IMR-90 (cell line): ENCODE results near the gene SCFD2. TPM values are rescaled to one million over a fixed set of nuclear protein-coding genes. Genes with fewer than 3 reads are reported as not detected.

Source experiments
- ATAC-seq: fragments of 200-7000 bp; cut with Tn5 transposase; 2 replicates; pipeline ENCODE4 v1.9.1; 2020; ENCODE audit warnings: low read depth, mild to moderate bottlenecking, moderate library complexity
- BruUV-seq: library from RNA; stranded (reverse); fragments of 400-500 nt; replicated peaks from 2 replicates; lab custom pipeline; 2021; lab: Mats Ljungman, UMichigan
- CTCF ChIA-PET: fragments of 300-600 bp; formaldehyde crosslinking; extraction: SDS; loops from one replicate; lab custom pipeline; 2021; ENCODE audit warnings: antibody characterized with exemption; lab: Yijun Ruan, JAX
- POLR2A ChIA-PET: fragments of 300-600 bp; sonication (Branson Sonifier 250); formaldehyde crosslinking; loops from one replicate; lab custom pipeline; 2022; ENCODE audit warnings: antibody characterized with exemption; ENCODE audit not compliant: unreplicated experiment; lab: Charles Lee
- DNase-seq: peaks from one replicate; pipeline ENCODE4 v3.0.0; 2013
- H2AFZ ChIP-seq: replicated peaks from 2 replicates; pipeline ENCODE3; 2013; ENCODE audit warnings: low read length, mild to moderate bottlenecking; ENCODE audit not compliant: poor library complexity
- H2AK5ac ChIP-seq: 2 replicates; pipeline ENCODE4 v1.6.1; 2013; ENCODE audit warnings: low read depth, low read length, inconsistent platforms
- H2AK9ac ChIP-seq: replicated peaks from 2 replicates; pipeline ENCODE3; 2013; ENCODE audit warnings: mild to moderate bottlenecking, low read depth, low read length, moderate library complexity; ENCODE audit not compliant: poor library complexity
- H2BK120ac ChIP-seq: 2 replicates; pipeline ENCODE4 v1.6.1; 2013; ENCODE audit warnings: low read depth, low read length, inconsistent platforms
- H2BK15ac ChIP-seq: 3 replicates; pipeline ENCODE4 v1.6.1; 2013; ENCODE audit warnings: low read depth, low read length, inconsistent platforms
- H2BK20ac ChIP-seq: 2 replicates; pipeline ENCODE4 v1.6.1; 2013; ENCODE audit warnings: low read depth, mild to moderate bottlenecking, inconsistent platforms, low read length, moderate library complexity
- H2BK5ac ChIP-seq: 2 replicates; pipeline ENCODE4 v1.6.1; 2013; ENCODE audit warnings: mild to moderate bottlenecking, low read depth, low read length, inconsistent platforms; ENCODE audit not compliant: poor library complexity, severe bottlenecking
- H3K14ac ChIP-seq: replicated peaks from 2 replicates; pipeline ENCODE4 v1.6.1; 2013; ENCODE audit warnings: low read depth, low read length, inconsistent platforms
- H3K18ac ChIP-seq: 2 replicates; pipeline ENCODE4 v1.6.1; 2013; ENCODE audit warnings: low read depth, low read length, control low read depth
- H3K23ac ChIP-seq: 2 replicates; pipeline ENCODE4 v1.6.1; 2013; ENCODE audit warnings: low read depth, low read length, inconsistent platforms
- H3K27ac ChIP-seq: 2 replicates; pipeline ENCODE4 v1.5.1; 2013; ENCODE audit warnings: mild to moderate bottlenecking, control low read depth, low read length; ENCODE audit not compliant: insufficient read depth
- H3K27me3 ChIP-seq: 2 replicates; pipeline ENCODE4 v1.6.1; 2013; ENCODE audit warnings: low read length; ENCODE audit not compliant: control insufficient read depth, insufficient read depth
- H3K36me3 ChIP-seq: 2 replicates; pipeline ENCODE4 v1.6.1; 2013; ENCODE audit warnings: low read length, mixed read lengths; ENCODE audit not compliant: control insufficient read depth, insufficient read depth
- H3K4ac ChIP-seq: 2 replicates; pipeline ENCODE4 v1.6.1; 2013; ENCODE audit warnings: low read depth, low read length, inconsistent platforms
- H3K4me1 ChIP-seq: 2 replicates; pipeline ENCODE4 v1.6.1; 2013; ENCODE audit warnings: low read length, mixed read lengths; ENCODE audit not compliant: control insufficient read depth, insufficient read depth
- H3K4me2 ChIP-seq: 2 replicates; pipeline ENCODE4 v1.6.1; 2013; ENCODE audit warnings: low read depth, mild to moderate bottlenecking, control low read depth, low read length, moderate library complexity
- H3K4me3 ChIP-seq: 2 replicates; pipeline ENCODE4 v1.5.1; 2013; ENCODE audit warnings: low read depth, mild to moderate bottlenecking, control low read depth, low read length, moderate library complexity; ENCODE audit not compliant: insufficient read depth
- H3K56ac ChIP-seq: 2 replicates; pipeline ENCODE4 v1.6.1; 2013; ENCODE audit warnings: low read length, inconsistent platforms; ENCODE audit not compliant: insufficient read depth; ENCODE audit errors: extremely low read depth
- H3K79me1 ChIP-seq, 2 experiments: 2 replicates each; pipeline ENCODE4 v1.6.1; 2013; ENCODE audit warnings: low read length in 2 of 2, inconsistent platforms in 1 of 2, low read depth in 1 of 2
- H3K9ac ChIP-seq: 2 replicates; pipeline ENCODE4 v1.6.1; 2013; ENCODE audit warnings: low read depth, low read length, control low read depth
- H3K9me1 ChIP-seq: 2 replicates; pipeline ENCODE4 v1.6.1; 2013; ENCODE audit warnings: low read length, inconsistent platforms; ENCODE audit not compliant: insufficient read depth
- H3K9me3 ChIP-seq: 2 replicates; pipeline ENCODE4 v1.6.1; 2013; ENCODE audit warnings: low read length; ENCODE audit not compliant: control insufficient read depth, insufficient read depth
- H4K20me1 ChIP-seq: 2 replicates; pipeline ENCODE4 v1.6.1; 2013; ENCODE audit warnings: low read length, inconsistent platforms; ENCODE audit not compliant: insufficient read depth
- H4K5ac ChIP-seq: 2 replicates; pipeline ENCODE4 v1.6.1; 2013; ENCODE audit warnings: mild to moderate bottlenecking, low read depth, low read length, control low read depth
- H4K8ac ChIP-seq, 2 experiments: 2 replicates each; pipeline ENCODE4 v1.6.1; 2013; ENCODE audit warnings: low read depth in 2 of 2, low read length in 2 of 2, control low read depth in 1 of 2, inconsistent platforms in 1 of 2
- H4K91ac ChIP-seq: 2 replicates; pipeline ENCODE4 v1.6.1; 2013; ENCODE audit warnings: low read depth, low read length, inconsistent platforms; ENCODE audit not compliant: insufficient read depth
- BHLHE40 ChIP-seq: fragments of 150-350 bp; IDR thresholded peaks from 2 replicates; pipeline ENCODE4 v1.6.1; 2016; ENCODE audit warnings: mild to moderate bottlenecking, low read depth, low read length
- CEBPB ChIP-seq: IDR thresholded peaks from 2 replicates; pipeline ENCODE4 v1.6.1; 2012; ENCODE audit warnings: low read depth, low read length, improper control_type of control experiment
- FOS ChIP-seq: fragments of 150-350 bp; IDR thresholded peaks from 2 replicates; pipeline ENCODE4 v1.6.1; 2016; ENCODE audit warnings: low read depth, low read length
- WGBS, 2 experiments: methylation state at CpG; one replicate each; pipeline versions ENCODE4 v1.1.5 to v1.1.7; 2013; ENCODE audit warnings: missing lambda C conversion rate in 2 of 2; ENCODE audit not compliant: insufficient read length in 1 of 2; ENCODE audit errors: extremely low coverage in 2 of 2; 5-methylcytosine and 5-hydroxymethylcytosine counted together
- dilution Hi-C: fragments of 300-500 bp; cut with HindIII; formaldehyde crosslinking; loops from one replicate; pipeline ENCODE4 v1.14.3; 2018; ENCODE audit warnings: low sequenced_read_pairs; ENCODE audit not compliant: unreplicated experiment
- in situ Hi-C: fragments of 300-500 bp; cut with MboI; formaldehyde crosslinking; loops from 3 replicates; pipeline ENCODE4 v1.14.3; 2019; ENCODE audit warnings: low sequenced_read_pairs, inconsistent platforms, mixed read lengths
- intact Hi-C: fragments of 100-400 bp; cut with micrococcal nuclease; formaldehyde crosslinking; loops from 2 replicates; pipeline ENCODE4 v1.10.0; 2022
- polyA plus RNA-seq, 3 experiments: library from polyadenylated mRNA; depleted of rRNA; stranded (reverse); fragments of >200 nt; gene quantifications; 2 replicates each; pipeline ENCODE4 v1.2.3, GENCODE V29; 2012; ENCODE audit warnings: low replicate concordance in 1 of 3
- total RNA-seq: library from RNA; depleted of rRNA; stranded (reverse); fragments of >200 nt; gene quantifications from 2 replicates; pipeline ENCODE4 v1.2.3, GENCODE V29; 2012

SCFD2 gene
- total and polyA plus RNA-seq, 2 of the 4 experiments (the other 2 are of a cell fraction): 18.9 to 62.4 TPM

DNA sequence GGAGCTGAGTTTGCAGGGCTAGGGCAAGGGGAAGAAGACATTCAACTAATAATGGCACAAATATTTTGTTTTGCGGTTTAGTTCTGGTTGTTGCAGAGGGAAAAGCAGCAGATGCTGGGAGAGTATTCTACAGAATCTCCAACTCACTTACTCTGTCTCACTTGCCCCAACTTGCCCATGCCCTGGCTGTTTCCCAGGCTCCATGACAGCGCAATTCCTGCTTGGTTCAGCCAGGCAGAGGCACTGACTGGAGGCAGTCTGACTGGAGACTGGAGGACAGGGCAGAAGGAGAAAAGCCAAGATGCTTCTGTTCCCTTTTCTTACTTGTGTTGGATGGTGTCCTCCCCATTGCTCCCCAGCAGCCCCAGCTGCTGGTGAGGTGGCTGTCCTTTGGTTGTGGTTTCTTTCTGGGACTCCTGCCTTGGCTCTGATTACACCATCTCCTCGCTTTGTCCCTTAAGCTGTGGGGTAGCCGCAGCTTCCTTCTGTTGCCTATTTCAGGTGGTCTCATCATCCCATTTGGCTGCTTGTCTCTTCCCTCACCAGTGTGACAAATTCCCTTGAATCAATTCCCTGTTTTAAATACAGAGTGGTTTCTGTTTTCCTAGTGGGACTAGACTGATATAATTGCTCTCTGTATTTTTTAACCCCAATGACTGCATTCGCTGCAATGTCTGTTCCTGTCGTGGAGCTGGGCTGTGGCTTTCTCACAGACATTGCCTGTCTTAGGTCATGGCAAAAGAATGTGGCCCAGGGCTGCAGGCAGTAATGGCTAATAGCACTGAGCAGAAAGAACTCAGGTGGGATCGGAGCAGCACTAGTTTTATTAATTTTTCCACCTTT lies 527.9 kb downstream of the SCFD2 start:
- DNase-seq (peak; percentile 66), ATAC-seq (peak; percentile 84)
- peak overlapping the region; percentile 93; the same call in 1 of the 2 replicates for H2AK5ac ChIP-seq
- H3K36me3 ChIP-seq: no peaks in the 10 kb centered on the region
- 0 out of 2 replicates have a peak, but pooled peaks have one; percentile 20 for TF ChIP-seq FOS
- TF ChIP-seq BHLHE40: no peak
- peak; percentile 35; the same call in 1 of the 2 replicates for TF ChIP-seq CEBPB
- peak overlapping the region; percentile 59; the same call in 2 of the 3 replicates for H2BK15ac ChIP-seq
- peak overlapping the region; percentile 19 for H3K23ac ChIP-seq
- peak overlapping the region; percentile 29; the same call in 1 of the 2 replicates for H3K56ac ChIP-seq
- peak overlapping the region; percentile 82 for H3K18ac ChIP-seq
- H4K20me1 ChIP-seq: no peaks in the 10 kb centered on the region
- peak overlapping the region; percentile 27 for H2BK5ac ChIP-seq
- dilution Hi-C loops: no loop called here
- peak overlapping the region; percentile 8 for H2AK9ac ChIP-seq
- no peak overlapping the region for H3K27ac ChIP-seq
- no TSS peak for BruUV-seq
- H2BK20ac ChIP-seq: peak overlapping the region; percentile 79
- peak overlapping the region; percentile 48; the same call in 1 of the 2 replicates for H3K4me2 ChIP-seq
- peak overlapping the region; percentile 92 for H4K91ac ChIP-seq
- H3K4me1 ChIP-seq: peaks cover 22% of the 10 kb centered on the region
- in situ Hi-C loops: no loop called here
- H2AFZ ChIP-seq: peak overlapping the region; percentile 47
- peak overlapping the region; percentile 12 to 59; a peak in 3 of 4 replicates for H4K8ac ChIP-seq
- peak overlapping the region; percentile 75 for H3K14ac ChIP-seq
- CTCF ChIA-PET: no interaction called here
- peak overlapping the region; percentile 16; the same call in 1 of the 2 replicates for H3K9ac ChIP-seq
- no peaks in the 10 kb centered on the region for H3K79me1 ChIP-seq
- peak overlapping the region; percentile 58; the same call in 1 of the 2 replicates for H4K5ac ChIP-seq
- H3K27me3 ChIP-seq: no peaks in the 10 kb centered on the region
- H3K4me3 ChIP-seq: no peak overlapping the region
- peak overlapping the region; percentile 88 for H2BK120ac ChIP-seq
- intact Hi-C loops: no loop called here
- WGBS, 2 experiments: 14% methylated on average over 2 of the region's 7 CpGs; no CpG with 5 or more reads in 1 of the 2 experiments
- POLR2A ChIA-PET: interaction anchor here (0.6 kb wide), 1 partner anchor 116 kb away, joined by 3 read pairs; no protein-coding TSS in a partner anchor
- H3K9me1 ChIP-seq: peaks cover 15% of the 10 kb centered on the region
- H3K9me3 ChIP-seq: no peaks in the 10 kb centered on the region
- H3K4ac ChIP-seq: peak overlapping the region; percentile 80
